GM18498 (cell line): ENCODE measurements around the gene NDUFS1.
"Not testable (repeated sequence)": the region's sequence is repeated elsewhere in the genome, so short reads cannot be mapped to it uniquely, and the experiment has no call there.

Source experiments
- ATAC-seq: cut with Tn5 transposase; IDR thresholded peaks from one replicate; pipeline ENCODE4 v1.9.1; 2021; ENCODE audit warnings: mild to moderate bottlenecking, moderate library complexity; ENCODE audit not compliant: unreplicated experiment

The NDUFS1 gene

GRCh38 chr2:206105541-206105940 lies 53.7 kb downstream of the NDUFS1 start:
- no peak for ATAC-seq

- no peak for ATAC-seq
Measured at GRCh38 chr2:206105038-206105437, 54.2 kb downstream of the NDUFS1 start.

- not testable (repeated sequence) for ATAC-seq
Measured at GRCh38 chr2:206098872-206099271, 60.4 kb downstream of the NDUFS1 start.

GRCh38 chr2:206098471-206098870 lies 60.8 kb downstream of the NDUFS1 start:
- ATAC-seq: no peak

- no peak for ATAC-seq
Measured at GRCh38 chr2:206096876-206097275, 62.4 kb downstream of the NDUFS1 start.

GRCh38 chr2:206095536-206096332 lies 63.5 kb downstream of the NDUFS1 start:
- no peak for ATAC-seq

- no peak for ATAC-seq
Measured at GRCh38 chr2:206092297-206092696, 66.9 kb downstream of the NDUFS1 start.

GRCh38 chr2:206088248-206088647 lies 71.0 kb downstream of the NDUFS1 start:
- ATAC-seq: no peak

GRCh38 chr2:206086716-206087350 lies 72.4 kb downstream of the NDUFS1 start:
- ATAC-seq: no peak

- ATAC-seq: peak; percentile 85
Measured at GRCh38 chr2:206085742-206086445, 73.3 kb downstream of the NDUFS1 start, which contains the start of gene INO80D. INO80D (minus strand) TSS chr2:206086174; CDS start chr2:206063016, 23,158 bp downstream.

- ATAC-seq: peak; percentile 36
Measured at GRCh38 chr2:206084870-206085741, 74.1 kb downstream of the NDUFS1 start.

GRCh38 chr2:206084439-206084869 lies 74.8 kb downstream of the NDUFS1 start:
- no peak for ATAC-seq

GRCh38 chr2:206083602-206084438 lies 75.4 kb downstream of the NDUFS1 start:
- peak; percentile 16 for ATAC-seq

- ATAC-seq: no peak
Measured at GRCh38 chr2:206082298-206082843, 76.9 kb downstream of the NDUFS1 start.

- no peak for ATAC-seq
Measured at GRCh38 chr2:206080927-206081326, 78.3 kb downstream of the NDUFS1 start.

GRCh38 chr2:206079699-206080465 lies 79.4 kb downstream of the NDUFS1 start:
- no peak for ATAC-seq

- not testable (repeated sequence) for ATAC-seq
Measured at GRCh38 chr2:206077879-206078278, 81.4 kb downstream of the NDUFS1 start.

GRCh38 chr2:206075113-206075512 lies 84.1 kb downstream of the NDUFS1 start:
- ATAC-seq: no peak

- ATAC-seq: no peak
Measured at GRCh38 chr2:206071807-206072206, 87.4 kb downstream of the NDUFS1 start.
